SKM-1 (cell line): Measurements from ENCODE around the gene STARD7.

Source experiments
- DNase-seq: peaks from one replicate; lab custom pipeline; 2025; ENCODE audit not compliant: unreplicated experiment; lab: John Stamatoyannopoulos, UW

Gene STARD7

DNA sequence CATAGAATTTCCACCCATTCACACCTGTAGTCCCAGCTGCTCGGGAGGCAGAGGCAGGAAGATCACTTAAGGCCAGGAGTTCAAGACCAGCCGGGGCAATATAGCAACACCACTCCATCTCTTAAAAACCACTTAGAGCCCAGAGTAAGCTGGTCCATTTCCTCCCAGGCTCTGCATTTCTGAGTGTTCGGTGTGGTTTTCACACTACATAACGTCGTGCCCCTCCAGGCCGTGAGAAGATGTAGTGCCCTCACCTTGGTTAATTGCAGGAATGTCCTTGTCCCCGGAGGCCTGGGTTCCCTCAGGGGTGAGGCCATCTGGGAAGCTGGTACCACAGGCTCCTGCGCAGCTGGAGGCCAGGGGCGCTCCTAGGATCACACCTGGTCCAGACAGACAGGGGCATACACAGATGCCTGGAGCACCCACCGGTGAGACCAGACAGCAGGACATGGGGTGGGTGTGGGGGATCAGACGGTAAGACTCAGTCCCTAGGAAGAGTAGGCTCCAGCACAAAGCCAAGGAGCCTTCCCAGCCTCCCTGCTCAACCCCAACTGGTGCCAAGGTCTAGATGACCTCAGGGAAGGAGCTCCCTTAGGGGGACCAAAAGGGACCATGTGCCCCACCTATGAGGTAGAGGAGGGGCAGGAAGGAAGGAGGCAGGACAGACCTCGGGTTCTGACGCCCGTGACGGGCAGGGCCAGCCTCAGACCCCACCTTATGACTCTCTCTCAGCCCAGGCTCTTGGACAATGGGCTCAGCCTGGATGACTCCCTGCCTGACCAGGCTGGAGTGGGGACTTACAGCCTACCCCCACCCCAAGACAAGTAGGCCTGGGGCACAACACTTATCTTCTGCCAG, 71.1 kb downstream of the STARD7 start:
- no peak for DNase-seq

DNA sequence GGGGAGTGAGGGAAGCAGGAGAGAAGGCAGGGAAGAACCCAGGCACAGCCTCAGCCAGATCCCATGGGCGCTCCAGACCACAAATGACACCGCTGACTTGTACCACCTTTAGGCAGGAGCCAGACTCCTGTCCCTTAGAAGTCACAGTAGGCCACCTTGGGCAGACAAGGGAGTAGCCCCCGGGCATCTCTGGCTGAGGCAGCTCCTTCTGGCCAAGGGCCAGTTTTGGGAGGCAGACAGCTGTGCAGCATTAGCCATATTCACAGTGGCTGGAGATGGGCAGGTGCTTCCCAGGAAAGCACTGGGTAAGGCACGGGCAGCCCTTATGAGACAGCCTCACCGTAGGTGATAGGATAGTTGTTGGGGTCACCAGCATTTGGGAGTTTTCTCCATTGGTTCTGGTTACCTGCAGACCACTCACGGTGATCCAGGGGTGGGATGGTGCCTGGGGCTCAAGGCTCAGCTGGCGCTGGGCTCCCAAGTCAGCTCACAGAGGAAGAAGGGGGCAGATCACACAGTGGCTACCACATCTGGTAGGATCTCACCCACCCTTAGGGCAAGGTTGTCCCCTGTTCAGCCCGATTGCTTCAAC, 72.4 kb downstream of the STARD7 start:
- DNase-seq: no peak

DNA sequence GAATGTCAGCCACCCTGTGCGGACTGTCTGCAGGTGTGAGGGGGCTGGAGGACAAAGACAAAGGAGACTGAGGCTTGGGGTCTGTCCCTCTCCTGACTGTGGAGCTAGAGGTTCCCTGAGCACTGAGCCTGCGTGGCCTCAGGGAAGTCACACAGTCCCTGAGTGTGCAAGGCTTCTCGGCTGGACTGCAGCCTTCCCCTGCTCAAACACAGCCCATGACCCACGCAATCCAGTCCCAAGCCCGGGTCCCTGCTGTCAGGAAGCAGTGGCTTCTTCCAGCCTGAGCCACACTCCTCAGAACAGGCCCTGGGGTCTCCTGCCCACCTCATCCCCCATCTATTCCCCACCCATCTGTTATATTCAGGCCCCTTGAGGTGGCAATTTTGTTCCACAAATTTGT, 73.0 kb downstream of the STARD7 start:
- no peak for DNase-seq

DNA sequence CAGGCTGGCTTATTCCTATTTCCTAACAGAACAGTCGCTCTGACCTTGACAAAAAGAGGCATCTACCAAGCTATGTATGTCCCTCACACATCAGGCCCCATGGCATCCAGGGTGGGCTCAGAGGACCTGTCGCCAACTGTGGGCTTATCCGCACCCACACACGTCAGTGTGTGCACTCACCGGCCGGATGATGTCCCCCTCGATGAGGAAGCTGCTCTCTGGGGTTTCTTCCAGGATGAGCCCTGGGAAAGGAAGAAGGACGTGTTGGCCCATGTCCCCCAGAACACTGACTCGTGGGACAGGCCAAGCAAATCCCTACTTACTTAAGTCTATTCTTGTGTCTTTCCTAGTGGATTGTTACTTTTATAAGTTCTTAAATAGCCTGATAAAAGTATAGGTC, 73.5 kb downstream of the STARD7 start:
- no peak for DNase-seq
